GM18951 (cell line): ENCODE measurements around the gene PDSS2.
"Not testable (repeated sequence)": the region's sequence is repeated elsewhere in the genome, so short reads cannot be mapped to it uniquely, and the experiment has no call there.

Experiments
- POLR2A ChIP-seq: IDR thresholded peaks from 4 replicates; pipeline ENCODE4 v1.6.1; 2011; ENCODE audit warnings: mild to moderate bottlenecking; ENCODE audit not compliant: insufficient read length, insufficient read depth; ENCODE audit errors: extremely low read depth
- in situ Hi-C: fragments of 300-500 bp; cut with MboI; formaldehyde crosslinking; loops from one replicate; pipeline ENCODE4 v1.12.0; 2022; ENCODE audit warnings: low sequenced_read_pairs, mixed read lengths, inconsistent platforms; ENCODE audit not compliant: unreplicated experiment

The PDSS2 gene

DNA sequence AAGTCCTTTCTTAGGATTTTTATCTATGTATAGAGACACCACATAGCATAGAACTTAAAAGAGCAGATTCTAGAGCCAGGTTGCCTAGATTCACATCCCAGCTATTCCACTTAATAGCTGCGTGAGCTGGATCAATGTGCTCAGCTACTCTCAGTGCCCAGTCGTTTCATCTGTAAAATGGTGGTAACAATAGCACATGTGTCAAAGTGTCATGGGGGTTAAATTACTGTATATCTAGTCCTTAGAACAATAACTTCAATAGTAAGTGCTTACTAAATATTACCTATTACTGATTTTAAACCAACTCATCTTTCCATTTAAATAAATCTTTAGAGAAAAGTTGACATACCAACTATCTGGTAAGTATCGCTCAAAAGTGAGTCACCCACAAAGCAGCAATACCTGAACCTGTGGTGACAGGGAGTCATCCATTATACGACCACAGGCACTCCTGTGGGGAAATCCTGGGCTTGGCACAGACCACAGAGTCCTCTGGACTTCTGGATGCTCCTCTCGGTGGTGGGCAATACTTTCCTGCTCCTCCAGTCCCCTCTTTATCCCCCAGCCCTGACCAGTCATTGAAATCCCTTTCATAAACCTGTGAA, 154.8 kb downstream of the PDSS2 start:
- in situ Hi-C loops, result no loop called here

DNA sequence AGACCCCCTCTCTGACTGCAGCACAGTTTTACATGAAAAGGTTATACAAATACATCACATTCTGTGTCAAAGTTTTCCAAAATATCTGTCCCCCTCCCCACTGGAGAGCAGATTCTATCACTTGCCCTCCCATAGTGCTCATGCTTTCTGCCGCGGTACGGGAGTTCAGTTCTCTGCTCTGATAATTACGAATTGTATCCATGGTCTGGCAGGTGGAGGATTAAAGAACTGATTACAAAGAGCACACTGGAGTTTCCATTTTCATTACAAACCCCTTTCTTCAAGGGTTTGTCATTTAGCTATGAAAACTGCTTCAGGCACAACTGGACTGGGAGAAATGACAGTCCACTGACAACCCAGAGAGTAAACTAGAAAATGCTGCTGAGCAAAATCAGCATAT, 166.0 kb downstream of the PDSS2 start:
- in situ Hi-C loops, result no loop called here
- TF ChIP-seq POLR2A, result no peak

More for the DNA sequence above, 154.8 kb downstream of the PDSS2 start:
- no peak for TF ChIP-seq POLR2A

- TF ChIP-seq POLR2A, result no peak
- in situ Hi-C loops, result no loop called here
Observed at GRCh38 chr6:107292715-107293271, 166.6 kb downstream of the PDSS2 start.

DNA sequence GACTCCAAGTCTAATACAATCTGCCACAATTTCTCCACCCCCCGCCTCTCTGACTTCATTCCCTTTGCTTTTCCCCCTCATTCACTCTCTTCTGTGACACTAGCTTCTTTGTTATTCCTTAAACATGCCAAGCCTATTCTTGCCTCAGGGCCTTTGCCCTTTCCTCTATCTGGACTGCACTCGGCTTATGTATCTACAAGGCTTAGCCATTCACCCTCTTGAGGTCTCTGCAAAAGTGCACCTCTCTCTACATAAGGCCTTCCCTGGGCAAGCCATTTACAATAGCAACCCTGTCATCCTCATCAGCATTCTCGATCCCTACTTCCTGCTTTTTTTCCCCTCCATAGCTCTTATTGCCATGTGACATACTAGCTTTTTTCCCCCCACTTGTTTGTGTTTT, 168.9 kb downstream of the PDSS2 start:
- no peak for TF ChIP-seq POLR2A
- in situ Hi-C loops, result no loop called here

GRCh38 chr6:107289258-107289657, 170.1 kb downstream of the PDSS2 start:
- in situ Hi-C loops, result not testable (repeated sequence)

- in situ Hi-C loops, result not testable (repeated sequence)
Observed at GRCh38 chr6:107285683-107286082, 173.7 kb downstream of the PDSS2 start.

GRCh38 chr6:107284805-107285204, 174.6 kb downstream of the PDSS2 start:
- in situ Hi-C loops, result no loop called here
- no peak for TF ChIP-seq POLR2A

GRCh38 chr6:107280791-107281190, 178.6 kb downstream of the PDSS2 start:
- TF ChIP-seq POLR2A, result no peak
- in situ Hi-C loops, result no loop called here

- in situ Hi-C loops, result not testable (repeated sequence)
Observed at GRCh38 chr6:107280001-107280400, 179.4 kb downstream of the PDSS2 start.

GRCh38 chr6:107275330-107275865, 184.0 kb downstream of the PDSS2 start:
- in situ Hi-C loops, result no loop called here
- no peak for TF ChIP-seq POLR2A

DNA sequence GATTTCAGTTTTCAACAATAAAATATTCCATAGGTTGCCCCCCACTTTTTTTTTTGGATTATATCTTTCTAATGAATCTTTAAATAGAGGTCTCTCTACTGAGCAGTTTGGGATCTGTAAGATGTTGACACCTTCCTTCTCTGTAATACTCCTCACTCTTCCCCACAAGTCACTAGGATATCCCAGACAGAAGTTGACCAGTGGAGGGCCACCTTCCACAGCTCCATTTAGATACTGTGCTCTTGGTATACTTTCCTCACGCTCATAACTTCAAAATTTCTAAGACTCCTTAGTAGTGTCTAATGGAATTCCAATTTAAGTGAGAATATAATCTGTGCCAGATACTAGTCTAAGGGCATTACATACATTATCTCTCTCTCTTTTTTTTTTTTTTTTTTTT, 185.1 kb downstream of the PDSS2 start:
- in situ Hi-C loops, result no loop called here
- TF ChIP-seq POLR2A, result no peak

GRCh38 chr6:107272246-107272645, 187.1 kb downstream of the PDSS2 start:
- no peak for TF ChIP-seq POLR2A
- in situ Hi-C loops, result no loop called here

GRCh38 chr6:107271208-107271790, 188.1 kb downstream of the PDSS2 start:
- no peak for TF ChIP-seq POLR2A
- in situ Hi-C loops, result no loop called here

DNA sequence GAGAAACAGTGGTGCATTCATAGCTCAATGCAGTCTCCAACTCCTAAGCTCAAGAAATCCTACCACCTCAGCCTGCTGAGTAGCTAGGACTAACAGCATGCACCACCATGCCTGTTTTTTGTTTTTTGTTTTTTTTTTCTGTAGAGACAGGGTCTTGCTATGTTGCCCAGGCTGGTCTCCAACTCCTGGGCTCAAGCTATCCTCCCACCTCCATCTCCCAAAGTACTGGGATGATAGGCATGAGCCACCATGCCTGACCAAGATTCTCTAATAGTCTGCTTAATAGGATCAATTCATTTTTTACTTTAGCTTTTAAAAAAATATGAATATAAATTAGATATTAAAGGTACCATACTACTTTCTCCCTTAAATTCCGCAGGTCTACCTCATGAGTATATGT, 191.7 kb downstream of the PDSS2 start:
- TF ChIP-seq POLR2A, result no peak
- in situ Hi-C loops, result no loop called here
